Brain microvascular endothelial cell (primary cell): ENCODE measurements around the gene HMCN1.
A peak's percentile ranks its signal among the peaks of the same experiment; 100 is the strongest.

Source experiments
- DNase-seq: peaks from one replicate; pipeline ENCODE4 v3.0.0-alpha.2; 2020
- H3K27ac ChIP-seq: fragments of 250-450 bp; sonication (Bioruptor Pico); 2 replicates; pipeline ENCODE4 v1.5.1; 2020; ENCODE audit warnings: mild to moderate bottlenecking, moderate library complexity
- H3K27me3 ChIP-seq: fragments of 250-450 bp; sonication (Bioruptor Pico); replicated peaks from 2 replicates; pipeline ENCODE4 v1.5.1; 2020; ENCODE audit warnings: mild to moderate bottlenecking
- H3K36me3 ChIP-seq: fragments of 250-450 bp; sonication (Bioruptor Pico); replicated peaks from 2 replicates; pipeline ENCODE4 v1.5.1; 2020; ENCODE audit warnings: mild to moderate bottlenecking
- H3K4me3 ChIP-seq: 2 replicates; pipeline ENCODE4 v1.5.1; 2011; ENCODE audit warnings: low read depth, mild to moderate bottlenecking, control low read depth, low read length, moderate library complexity
- CTCF ChIP-seq: IDR thresholded peaks from 2 replicates; pipeline ENCODE4 v1.5.1; 2011; ENCODE audit warnings: low read depth, mild to moderate bottlenecking, moderate library complexity, low read length, control low read depth, inconsistent platforms; ENCODE audit errors: missing control alignments
- in situ Hi-C: cut with HindIII; loops from 2 replicates; pipeline ENCODE4 v1.10.0; 2017; ENCODE audit warnings: low sequenced_read_pairs, low pct_ligation_motif_present

The HMCN1 gene

GRCh38 chr1:185920602-185921001, 186.4 kb downstream of the HMCN1 start:
- no peak overlapping the region for H3K4me3 ChIP-seq
- no peak for DNase-seq
- H3K27me3 ChIP-seq: no peaks in the 10 kb centered on the region
- no peak overlapping the region for H3K27ac ChIP-seq
- H3K36me3 ChIP-seq: no peaks in the 10 kb centered on the region
- in situ Hi-C loops: no loop called here
- TF ChIP-seq CTCF: no peak

- DNase-seq: no peak
- H3K27me3 ChIP-seq: no peaks in the 10 kb centered on the region
These were observed 187.4 kb downstream of the HMCN1 start for GRCh38 chr1:185921636-185922035.

GRCh38 chr1:185926588-185926987, 192.4 kb downstream of the HMCN1 start:
- in situ Hi-C loops: no loop called here
- no peak for TF ChIP-seq CTCF
- Histone ChIP-seq H3K27me3 (no peaks in the 10 kb centered on the region), H3K36me3 (no peaks in the 10 kb centered on the region), H3K4me3 (no peak overlapping the region), H3K27ac (no peak overlapping the region)
- peak; percentile 33 for DNase-seq

More at GRCh38 chr1:185921636-185922035, 187.4 kb downstream of the HMCN1 start:
- no peak overlapping the region for H3K27ac ChIP-seq
- no peaks in the 10 kb centered on the region for H3K36me3 ChIP-seq
- TF ChIP-seq CTCF: no peak
- H3K4me3 ChIP-seq: no peak overlapping the region
- in situ Hi-C loops: no loop called here

- in situ Hi-C loops: no loop called here
- no peak for DNase-seq
- H3K36me3 ChIP-seq: no peaks in the 10 kb centered on the region
- H3K27ac ChIP-seq: no peak overlapping the region
- no peaks in the 10 kb centered on the region for H3K27me3 ChIP-seq
- no peak for TF ChIP-seq CTCF
- no peak overlapping the region for H3K4me3 ChIP-seq
These were observed 195.6 kb downstream of the HMCN1 start for GRCh38 chr1:185929776-185930175.

- TF ChIP-seq CTCF: no peak
- in situ Hi-C loops: no loop called here
- Histone ChIP-seq H3K4me3 (no peak overlapping the region), H3K27me3 (no peaks in the 10 kb centered on the region), H3K27ac (no peak overlapping the region), H3K36me3 (no peaks in the 10 kb centered on the region)
- DNase-seq: no peak
These were observed 197.2 kb downstream of the HMCN1 start for GRCh38 chr1:185931438-185931837.

GRCh38 chr1:185933580-185933979, 199.4 kb downstream of the HMCN1 start:
- in situ Hi-C loops: no loop called here
- no peak for DNase-seq
- TF ChIP-seq CTCF: no peak
- H3K27me3 ChIP-seq: no peaks in the 10 kb centered on the region
- no peak overlapping the region for H3K4me3 ChIP-seq
- no peaks in the 10 kb centered on the region for H3K36me3 ChIP-seq
- no peak overlapping the region for H3K27ac ChIP-seq
